HepG2 (cell line): ENCODE data around the gene BBIP1. TPM values are rescaled to one million over a fixed set of nuclear protein-coding genes. Genes with fewer than 3 reads are reported as not detected.

ENCODE experiments used
- ELF3 ChIP-seq: IDR thresholded peaks from 2 replicates; pipeline ENCODE4 v1.6.1; 2016; ENCODE audit warnings: missing genetic modification reagents, missing compliant biosample characterization
- GPN1 ChIP-seq: sonication (generic); formaldehyde crosslinking; IDR thresholded peaks from 2 replicates; pipeline ENCODE4 v1.5.1; 2020; ENCODE audit warnings: missing genetic modification reagents, borderline replicate concordance
- HNRNPLL ChIP-seq: fragments of 200-400 bp; formaldehyde crosslinking; IDR thresholded peaks from 2 replicates; pipeline ENCODE4 v1.6.1; 2017; ENCODE audit warnings: mild to moderate bottlenecking, low read depth, low read length; ENCODE audit not compliant: poor library complexity, severe bottlenecking
- JARID2 ChIP-seq: sonication (generic); formaldehyde crosslinking; IDR thresholded peaks from 2 replicates; pipeline ENCODE4 v1.8.1; 2023; ENCODE audit warnings: missing genetic modification reagents, inconsistent platforms; ENCODE audit not compliant: insufficient replicate concordance
- KAT8 ChIP-seq: IDR thresholded peaks from 2 replicates; pipeline ENCODE4 v1.6.1; 2016; ENCODE audit warnings: missing genetic modification reagents, missing compliant biosample characterization
- MIXL1 ChIP-seq: IDR thresholded peaks from 2 replicates; pipeline ENCODE4 v1.6.1; 2016
- MTA3 ChIP-seq: sonication (generic); formaldehyde crosslinking; IDR thresholded peaks from 2 replicates; pipeline ENCODE4 v1.4.0; 2020; ENCODE audit warnings: missing genetic modification reagents
- NCOA1 ChIP-seq: sonication (generic); formaldehyde crosslinking; IDR thresholded peaks from 2 replicates; pipeline ENCODE4 v1.9.0; 2021; ENCODE audit warnings: missing genetic modification reagents
- PAF1 ChIP-seq: IDR thresholded peaks from 2 replicates; pipeline ENCODE4 v1.6.1; 2016; ENCODE audit warnings: missing genetic modification reagents, missing compliant biosample characterization
- POLR2A ChIP-seq, 2 experiments: IDR thresholded peaks; 2 replicates each; pipeline ENCODE4 v1.6.1; 2011; ENCODE audit warnings: low read depth in 2 of 2, low read length in 2 of 2, mild to moderate bottlenecking in 1 of 2, moderate library complexity in 1 of 2; ENCODE audit not compliant: insufficient read depth in 1 of 2
- RARG ChIP-seq: sonication (generic); formaldehyde crosslinking; IDR thresholded peaks from 2 replicates; pipeline ENCODE4 v1.4.0; 2020; ENCODE audit warnings: low read depth, mild to moderate bottlenecking, missing genetic modification reagents
- REPIN1 ChIP-seq: sonication (generic); formaldehyde crosslinking; IDR thresholded peaks from 2 replicates; pipeline ENCODE4 v1.8.0; 2022; ENCODE audit warnings: missing genetic modification reagents, low read depth, mild to moderate bottlenecking, borderline replicate concordance
- RFX5 ChIP-seq: IDR thresholded peaks from 2 replicates; pipeline ENCODE4 v1.6.1; 2011; ENCODE audit warnings: low read depth, low read length, improper control_type of control experiment
- RXRA ChIP-seq: sonication (generic); formaldehyde crosslinking; IDR thresholded peaks from 2 replicates; pipeline ENCODE4 v1.5.1; 2020; ENCODE audit warnings: missing genetic modification reagents
- SALL2 ChIP-seq: sonication (generic); formaldehyde crosslinking; IDR thresholded peaks from 2 replicates; pipeline ENCODE4 v1.8.1; 2023; ENCODE audit warnings: mild to moderate bottlenecking, missing genetic modification reagents, inconsistent platforms
- SMAD9 ChIP-seq: sonication (generic); formaldehyde crosslinking; IDR thresholded peaks from 2 replicates; pipeline ENCODE4 v1.5.1; 2020; ENCODE audit warnings: mild to moderate bottlenecking, missing genetic modification reagents
- SMYD3 ChIP-seq: sonication (generic); formaldehyde crosslinking; IDR thresholded peaks from 2 replicates; pipeline ENCODE4 v1.8.1; 2023; ENCODE audit warnings: mild to moderate bottlenecking, missing genetic modification reagents
- TBX3 ChIP-seq: fragments of 450-650 bp; IDR thresholded peaks from 2 replicates; pipeline ENCODE4 v1.6.1; 2017; ENCODE audit warnings: antibody characterized with exemption, mild to moderate bottlenecking, inconsistent platforms, borderline replicate concordance
- TCF12 ChIP-seq, 2 experiments: fragments of 450-650 bp in 1 of 2; sonication (generic) in 1 of 2; formaldehyde crosslinking in 1 of 2; IDR thresholded peaks; 2 replicates each; pipeline versions ENCODE4 v1.6.1 to v1.8.0; 2017 to 2022; ENCODE audit warnings: antibody characterized with exemption in 1 of 2, mild to moderate bottlenecking in 1 of 2, missing genetic modification reagents in 1 of 2, moderate library complexity in 1 of 2
- ZNF121 ChIP-seq: sonication (generic); formaldehyde crosslinking; IDR thresholded peaks from 2 replicates; pipeline ENCODE4 v1.5.0; 2020; ENCODE audit warnings: mild to moderate bottlenecking, missing genetic modification reagents
- ZNF263 ChIP-seq: sonication (generic); formaldehyde crosslinking; IDR thresholded peaks from 2 replicates; pipeline ENCODE4 v1.4.0; 2020; ENCODE audit warnings: missing genetic modification reagents
- ZNF337 ChIP-seq: sonication (generic); formaldehyde crosslinking; IDR thresholded peaks from 2 replicates; pipeline ENCODE4 v1.5.1; 2020; ENCODE audit warnings: missing genetic modification reagents, low read depth, mild to moderate bottlenecking, borderline replicate concordance
- ZNF431 ChIP-seq: sonication (generic); formaldehyde crosslinking; IDR thresholded peaks from 2 replicates; pipeline ENCODE4 v1.9.0; 2022; ENCODE audit warnings: missing genetic modification reagents, low read depth, mild to moderate bottlenecking, borderline replicate concordance
- ZNF441 ChIP-seq: sonication (generic); formaldehyde crosslinking; IDR thresholded peaks from 2 replicates; pipeline ENCODE4 v1.7.0; 2021; ENCODE audit warnings: missing genetic modification reagents, borderline replicate concordance
- ZNF747 ChIP-seq: sonication (generic); formaldehyde crosslinking; IDR thresholded peaks from 2 replicates; pipeline ENCODE4 v1.8.1; 2023; ENCODE audit warnings: missing genetic modification reagents, mild to moderate bottlenecking, borderline replicate concordance
- ZSCAN31 ChIP-seq: sonication (generic); formaldehyde crosslinking; IDR thresholded peaks from 2 replicates; pipeline ENCODE4 v1.5.0; 2020; ENCODE audit warnings: low read depth, mild to moderate bottlenecking, missing genetic modification reagents
- polyA plus RNA-seq, 8 experiments: library from polyadenylated mRNA; depleted of rRNA in 3 of 8; stranded (reverse) in 7 of 8; unstranded in 1 of 8; fragments of >200 nt; fragmentation: Illumina TruSeq in 4 of 8; extraction: Trizol in 4 of 8; gene quantifications; 2 replicates each; pipeline versions ENCODE4 v1.2.1 to v1.2.3, GENCODE V29; 2011 to 2016; ENCODE audit warnings: low read depth in 4 of 8, missing spikeins in 1 of 8, mixed read lengths in 1 of 8; ENCODE audit not compliant: insufficient read depth in 1 of 8
- total RNA-seq, 5 experiments: library from RNA; depleted of rRNA; stranded (reverse); fragments of >200 nt; fragmentation: Illumina TruSeq; extraction: Trizol; gene quantifications; 2 replicates each; pipeline ENCODE4 v1.2.3, GENCODE V29; 2016; ENCODE audit warnings: low read depth in 1 of 5
- TF ChIP-seq, protein P1 (sequence below): sonication (generic); formaldehyde crosslinking; IDR thresholded peaks from 2 replicates; pipeline ENCODE4 v1.4.0; 2020; ENCODE audit warnings: missing genetic modification reagents, borderline replicate concordance
- TF ChIP-seq, protein P2 (sequence below): sonication (generic); formaldehyde crosslinking; conservative IDR thresholded peaks from 2 replicates; pipeline ENCODE4 v1.5.0; 2020; ENCODE audit warnings: missing genetic modification reagents

The BBIP1 gene
- total and polyA plus RNA-seq, 2 of the 13 experiments (the other 11 are each of a cell fraction or from before 2014, with no cell fraction given): 18.3 to 24.1 TPM

GRCh38 chr10:110871298-110872084, 47.5 kb downstream of the BBIP1 start, which contains the start of gene PDCD4 (continued):
- TF ChIP-seq KAT8 (CRISPR knock-in tag) (no peak; the same call in none of the 2 replicates), SALL2 (CRISPR knock-in tag) (0 out of 2 replicates have a peak, but pooled peaks have one; percentile 55), HNRNPLL (no peak), NCOA1 (CRISPR knock-in tag) (no peak), TCF12 (IDR thresholded peaks at IDR 0.05) (no peak), TCF12 (CRISPR knock-in tag; IDR thresholded peaks at IDR 0.05) (no peak), ELF3 (0 out of 2 replicates have a peak, but pooled peaks have one; percentile 43), PAF1 (no peak), JARID2 (CRISPR knock-in tag) (no peak), ZNF431 (CRISPR knock-in tag) (peak; percentile 65; the same call in 1 of the 2 replicates), MTA3 (no peak), ZNF747 (peak; percentile 51; the same call in 1 of the 2 replicates), SMAD9 (CRISPR knock-in tag) (no peak), ZNF121 (CRISPR knock-in tag) (no peak), SMYD3 (CRISPR knock-in tag) (no peak), GPN1 (no peak), ZSCAN31 (CRISPR knock-in tag) (no peak), RARG (CRISPR knock-in tag) (no peak), ZNF441 (CRISPR knock-in tag) (peak; percentile 51; the same call in 1 of the 2 replicates), ZNF263 (CRISPR knock-in tag) (no peak), RXRA (no peak), TBX3 (no peak), REPIN1 (CRISPR knock-in tag) (0 out of 2 replicates have a peak, but pooled peaks have one; percentile 0), ZNF337 (CRISPR knock-in tag) (no peak), MIXL1 (CRISPR knock-in tag) (no peak), RFX5 (peak; percentile 99), POLR2A (IDR thresholded peaks at IDR 0.05; ENCODE audit: insufficient read depth in 1 of 2, low read depth in 2 of 2, low read length in 2 of 2) (peak; percentile 70 to 80)
- TF ChIP-seq, protein P1, sequence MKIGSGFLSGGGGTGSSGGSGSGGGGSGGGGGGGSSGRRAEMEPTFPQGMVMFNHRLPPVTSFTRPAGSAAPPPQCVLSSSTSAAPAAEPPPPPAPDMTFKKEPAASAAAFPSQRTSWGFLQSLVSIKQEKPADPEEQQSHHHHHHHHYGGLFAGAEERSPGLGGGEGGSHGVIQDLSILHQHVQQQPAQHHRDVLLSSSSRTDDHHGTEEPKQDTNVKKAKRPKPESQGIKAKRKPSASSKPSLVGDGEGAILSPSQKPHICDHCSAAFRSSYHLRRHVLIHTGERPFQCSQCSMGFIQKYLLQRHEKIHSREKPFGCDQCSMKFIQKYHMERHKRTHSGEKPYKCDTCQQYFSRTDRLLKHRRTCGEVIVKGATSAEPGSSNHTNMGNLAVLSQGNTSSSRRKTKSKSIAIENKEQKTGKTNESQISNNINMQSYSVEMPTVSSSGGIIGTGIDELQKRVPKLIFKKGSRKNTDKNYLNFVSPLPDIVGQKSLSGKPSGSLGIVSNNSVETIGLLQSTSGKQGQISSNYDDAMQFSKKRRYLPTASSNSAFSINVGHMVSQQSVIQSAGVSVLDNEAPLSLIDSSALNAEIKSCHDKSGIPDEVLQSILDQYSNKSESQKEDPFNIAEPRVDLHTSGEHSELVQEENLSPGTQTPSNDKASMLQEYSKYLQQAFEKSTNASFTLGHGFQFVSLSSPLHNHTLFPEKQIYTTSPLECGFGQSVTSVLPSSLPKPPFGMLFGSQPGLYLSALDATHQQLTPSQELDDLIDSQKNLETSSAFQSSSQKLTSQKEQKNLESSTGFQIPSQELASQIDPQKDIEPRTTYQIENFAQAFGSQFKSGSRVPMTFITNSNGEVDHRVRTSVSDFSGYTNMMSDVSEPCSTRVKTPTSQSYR (CRISPR knock-in tag): peak; percentile 82; the same call in 1 of the 2 replicates
- TF ChIP-seq, protein P2, sequence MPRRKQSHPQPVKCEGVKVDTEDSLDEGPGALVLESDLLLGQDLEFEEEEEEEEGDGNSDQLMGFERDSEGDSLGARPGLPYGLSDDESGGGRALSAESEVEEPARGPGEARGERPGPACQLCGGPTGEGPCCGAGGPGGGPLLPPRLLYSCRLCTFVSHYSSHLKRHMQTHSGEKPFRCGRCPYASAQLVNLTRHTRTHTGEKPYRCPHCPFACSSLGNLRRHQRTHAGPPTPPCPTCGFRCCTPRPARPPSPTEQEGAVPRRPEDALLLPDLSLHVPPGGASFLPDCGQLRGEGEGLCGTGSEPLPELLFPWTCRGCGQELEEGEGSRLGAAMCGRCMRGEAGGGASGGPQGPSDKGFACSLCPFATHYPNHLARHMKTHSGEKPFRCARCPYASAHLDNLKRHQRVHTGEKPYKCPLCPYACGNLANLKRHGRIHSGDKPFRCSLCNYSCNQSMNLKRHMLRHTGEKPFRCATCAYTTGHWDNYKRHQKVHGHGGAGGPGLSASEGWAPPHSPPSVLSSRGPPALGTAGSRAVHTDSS (CRISPR knock-in tag): no peak
